ENCODE results near the gene MSH5. TPM values are rescaled to one million over a fixed set of nuclear protein-coding genes. Genes with fewer than 3 reads are reported as not detected.

Gene MSH5
- total RNA-seq, 1 donor from 2014 or later: 11.2 TPM

- H3K4me1 ChIP-seq: peaks cover 38% of the 10 kb centered on the region
- H3K27me3 ChIP-seq: no peaks in the 10 kb centered on the region
- H3K27ac ChIP-seq: peak overlapping the region; percentile 40
- no peak for TF ChIP-seq CTCF (IDR thresholded peaks at IDR 0.05)
- intact Hi-C loops (cut with DNase I): no loop called here
- H3K9me3 ChIP-seq: no peaks in the 10 kb centered on the region
- H3K4me3 ChIP-seq: no peak overlapping the region
- peaks cover 4% of the 10 kb centered on the region for H3K36me3 ChIP-seq
- DNase-seq (no peak), ATAC-seq (peak; percentile 43)
Observed at GRCh38 chr6:31725502-31726350, 14.1 kb upstream of the MSH5 start.

DNA sequence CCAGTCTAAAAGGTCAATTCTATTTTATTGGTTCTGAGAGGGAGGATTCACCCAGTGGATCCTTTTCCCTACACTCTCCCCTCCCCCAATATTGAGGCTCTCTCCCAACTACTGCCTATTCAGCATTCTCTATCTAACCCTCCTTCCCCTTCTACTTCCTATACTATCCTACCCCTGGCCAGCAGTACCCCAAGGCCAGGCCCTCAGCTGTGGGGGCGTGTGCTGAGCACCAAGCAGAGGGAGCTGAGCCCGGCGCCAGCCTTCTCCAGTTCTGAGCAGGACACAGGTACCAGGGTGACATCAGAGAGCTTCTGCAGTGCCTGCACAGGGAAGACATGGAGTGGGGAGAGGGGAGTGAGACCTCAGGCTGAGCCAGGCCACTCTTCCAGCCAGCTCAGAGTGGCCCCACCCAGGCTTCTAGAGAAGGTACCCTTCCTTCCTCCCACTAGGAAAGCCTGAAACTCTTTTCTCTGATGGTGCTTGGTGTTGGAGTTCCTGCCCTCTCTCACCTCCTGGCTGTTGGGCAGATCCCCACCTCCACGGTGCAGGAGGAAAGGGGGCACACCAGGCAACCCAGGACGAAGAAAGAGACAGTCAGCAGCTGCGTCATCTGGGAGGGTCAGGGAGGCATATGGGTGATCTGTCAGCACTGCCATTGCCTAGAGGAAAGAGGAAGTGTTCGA lies 12.6 kb upstream of the MSH5 start:
- peak; percentile 40 for ATAC-seq
- no peak for TF ChIP-seq CTCF (IDR thresholded peaks at IDR 0.05)
- H3K4me1 ChIP-seq: peaks cover 43% of the 10 kb centered on the region
- peak overlapping the region; percentile 78 for H3K27ac ChIP-seq
- no peak overlapping the region for H3K4me3 ChIP-seq
- H3K9me3 ChIP-seq: no peaks in the 10 kb centered on the region
- peaks cover 18% of the 10 kb centered on the region for H3K36me3 ChIP-seq
- intact Hi-C loops (cut with DNase I): no loop called here
- no peak for DNase-seq
- no peaks in the 10 kb centered on the region for H3K27me3 ChIP-seq

GRCh38 chr6:31727717-31728671 lies 11.8 kb upstream of the MSH5 start:
- peak overlapping the region; percentile 88 for H3K4me3 ChIP-seq
- no peak for TF ChIP-seq CTCF (IDR thresholded peaks at IDR 0.05)
- peaks cover 26% of the 10 kb centered on the region for H3K36me3 ChIP-seq
- H3K9me3 ChIP-seq: no peaks in the 10 kb centered on the region
- no peak for ATAC-seq
- no peak for DNase-seq
- intact Hi-C loops (cut with DNase I): no loop called here
- peaks cover 48% of the 10 kb centered on the region for H3K4me1 ChIP-seq
- peak overlapping the region; percentile 78 for H3K27ac ChIP-seq
- no peaks in the 10 kb centered on the region for H3K27me3 ChIP-seq

- ATAC-seq: peak; percentile 27
- TF ChIP-seq CTCF (IDR thresholded peaks at IDR 0.05): peak; percentile 65
- no peaks in the 10 kb centered on the region for H3K9me3 ChIP-seq
- peaks cover 52% of the 10 kb centered on the region for H3K4me1 ChIP-seq
- no peak for DNase-seq
- intact Hi-C loops (cut with DNase I): no loop called here
- peak within 1 kb of the TSS; percentile 85 for H3K27ac ChIP-seq
- H3K36me3 ChIP-seq: peaks cover 36% of the 10 kb centered on the region
- H3K27me3 ChIP-seq: no peaks in the 10 kb centered on the region
- peak within 1 kb of the TSS; percentile 88 for H3K4me3 ChIP-seq
Observed at GRCh38 chr6:31728767-31729514, 10.9 kb upstream of the MSH5 start, which contains the start of gene DDAH2. DDAH2 (minus strand) TSS chr6:31729299; CDS start chr6:31729161, 138 bp downstream.

Measured in upper lobe of right lung (tissue), 1 donor.